Liver (tissue), 9 donors: ENCODE measurements around the gene EPM2A. TPM values are rescaled to one million over a fixed set of nuclear protein-coding genes. Genes with fewer than 3 reads are reported as not detected.

Experiments used
- DNase-seq: peaks from one replicate; pipeline ENCODE4 v3.0.0-alpha.2; 2017; ENCODE audit warnings: low spot score
- H3K27ac ChIP-seq, 2 donors: one replicate each; pipeline ENCODE4 v1.7.0; 2013; ENCODE audit warnings: inconsistent platforms in 2 of 2, low read length in 2 of 2, control low read depth in 1 of 2, low read depth in 1 of 2, mild to moderate bottlenecking in 1 of 2
- H3K27me3 ChIP-seq, 4 donors: one replicate each; pipeline versions ENCODE4 v1.6.1 to v1.7.0; 2013; ENCODE audit warnings: low read length in 3 of 4, inconsistent platforms in 1 of 4, mild to moderate bottlenecking in 1 of 4, moderate library complexity in 1 of 4; ENCODE audit not compliant: control insufficient read depth in 4 of 4, insufficient read depth in 4 of 4
- H3K36me3 ChIP-seq, 4 donors: one replicate each; pipeline versions ENCODE4 v1.6.1 to v1.7.0; 2013; ENCODE audit warnings: low read length in 3 of 4, mild to moderate bottlenecking in 3 of 4, low read depth in 1 of 4, moderate library complexity in 1 of 4; ENCODE audit not compliant: control insufficient read depth in 4 of 4, insufficient read depth in 3 of 4
- H3K4me1 ChIP-seq, 4 donors: one replicate each; pipeline versions ENCODE4 v1.6.1 to v1.7.0; 2013; ENCODE audit warnings: low read length in 3 of 4, mild to moderate bottlenecking in 3 of 4, moderate library complexity in 1 of 4; ENCODE audit not compliant: control insufficient read depth in 4 of 4, insufficient read depth in 4 of 4
- H3K4me3 ChIP-seq, 3 donors: one replicate each; pipeline versions ENCODE4 v1.6.1 to v1.7.0; 2013; ENCODE audit warnings: low read length in 3 of 3, control low read depth in 1 of 3, low read depth in 1 of 3, mild to moderate bottlenecking in 1 of 3
- H3K9ac ChIP-seq, 2 donors: one replicate each; pipeline ENCODE4 v1.7.0; 2013; ENCODE audit warnings: low read length in 2 of 2, mild to moderate bottlenecking in 2 of 2, moderate library complexity in 2 of 2, control low read depth in 1 of 2, low read depth in 1 of 2
- H3K9me3 ChIP-seq, 4 donors: one replicate each; pipeline versions ENCODE4 v1.6.1 to v1.7.0; 2013; ENCODE audit warnings: low read length in 3 of 4; ENCODE audit not compliant: control insufficient read depth in 4 of 4
- ATF3 ChIP-seq: IDR thresholded peaks from 2 replicates; pipeline ENCODE4 v1.6.1; 2016; ENCODE audit warnings: antibody characterized with exemption
- CTCF ChIP-seq: fragments of 150-350 bp; IDR thresholded peaks from 2 replicates; pipeline ENCODE4 v1.5.1; 2017; ENCODE audit warnings: improper control_type of control experiment, low read depth, low read length; ENCODE audit not compliant: missing input control
- FOXA1 ChIP-seq: IDR thresholded peaks from 2 replicates; pipeline ENCODE4 v1.6.1; 2016; ENCODE audit warnings: antibody characterized with exemption
- HNF4G ChIP-seq: IDR thresholded peaks from 2 replicates; pipeline ENCODE4 v1.6.1; 2016; ENCODE audit warnings: antibody characterized with exemption
- NR2F2 ChIP-seq: IDR thresholded peaks from 2 replicates; pipeline ENCODE4 v1.6.1; 2016; ENCODE audit warnings: antibody characterized with exemption
- RAD21 ChIP-seq, 2 donors: IDR thresholded peaks; 2 replicates each; pipeline ENCODE4 v1.6.1; 2016; ENCODE audit warnings: antibody characterized with exemption in 2 of 2, mild to moderate bottlenecking in 2 of 2
- REST ChIP-seq: IDR thresholded peaks from 2 replicates; pipeline ENCODE4 v1.6.1; 2016; ENCODE audit warnings: antibody characterized with exemption, mild to moderate bottlenecking
- SP1 ChIP-seq: IDR thresholded peaks from 2 replicates; pipeline ENCODE4 v1.6.1; 2018; ENCODE audit warnings: antibody characterized with exemption, mild to moderate bottlenecking
- TAF1 ChIP-seq: conservative IDR thresholded peaks from 2 replicates; pipeline ENCODE4 v1.6.1; 2016; ENCODE audit warnings: antibody characterized with exemption, mild to moderate bottlenecking
- WGBS: extraction: QIAGEN DNeasy Blood & Tissue Kit; methylation state at CpG from one replicate; pipeline ENCODE4 v1.1.7; 2013; 5-methylcytosine and 5-hydroxymethylcytosine counted together
- polyA plus RNA-seq, 2 donors: library from polyadenylated mRNA; stranded (reverse) in 1 of 2; unstranded in 1 of 2; fragments of 200-250 nt in 1 of 2; fragments of >200 nt in 1 of 2; fragmentation: Nextera tagmentation in 1 of 2; extraction: Ambion mirVana in 1 of 2; gene quantifications; one replicate each; pipeline versions ENCODE4 v1.2.1 to v1.2.3, GENCODE V29; 2013 to 2015
- total RNA-seq, 2 donors: library from RNA; depleted of rRNA; stranded (reverse); fragments of >200 nt; gene quantifications; one replicate each; pipeline ENCODE4 v1.2.3, GENCODE V29; 2014
- donor health status: healthy.
- donor health status: healthy.
- donor health status: healthy.
- donor health status: healthy.
- donor health status: healthy.

Gene EPM2A
- total and polyA plus RNA-seq, 4 donors, result 3.7 to 13.0 (median 5.1) TPM

GRCh38 chr6:145660676-145661075, 74.6 kb downstream of the EPM2A start:
- no peak for TF ChIP-seq ATF3
- no peak overlapping the region for H3K4me3 ChIP-seq
- no peak for DNase-seq
- H3K9me3 ChIP-seq, result no peaks in the 10 kb centered on the region
- WGBS, result 86% methylated on average over 6 of the region's 6 CpGs
- H3K36me3 ChIP-seq, result no peaks in the 10 kb centered on the region
- H3K9ac ChIP-seq, result no peak overlapping the region
- no peaks in the 10 kb centered on the region for H3K27me3 ChIP-seq
- no peaks in the 10 kb centered on the region for H3K4me1 ChIP-seq
- no peak overlapping the region for H3K27ac ChIP-seq

- no peaks in the 10 kb centered on the region for H3K9me3 ChIP-seq
- no peak overlapping the region for H3K4me3 ChIP-seq
- no peaks in the 10 kb centered on the region for H3K27me3 ChIP-seq
- H3K9ac ChIP-seq, result no peak overlapping the region
- H3K36me3 ChIP-seq, result no peaks in the 10 kb centered on the region
- H3K4me1 ChIP-seq, result peaks cover 1 to 16% (median 4%) of the 10 kb centered on the region in 4 donors
- H3K27ac ChIP-seq, result no peak overlapping the region
- DNase-seq, result no peak
- TF ChIP-seq RAD21 (IDR thresholded peaks at IDR 0.05), result no peak
- WGBS, result 95% methylated on average over 1 of the region's 1 CpG
Measured at GRCh38 chr6:145656128-145656527, 79.2 kb downstream of the EPM2A start.

GRCh38 chr6:145652572-145652971, 82.7 kb downstream of the EPM2A start:
- Histone ChIP-seq H3K9me3 (no peaks in the 10 kb centered on the region), H3K4me3 (no peak overlapping the region), H3K27ac (no peak overlapping the region), H3K9ac (no peak overlapping the region), H3K4me1 (peaks cover 2 to 26% (median 8%) of the 10 kb centered on the region in 4 donors), H3K27me3 (no peaks in the 10 kb centered on the region), H3K36me3 (no peaks in the 10 kb centered on the region)
- no peak for DNase-seq
- WGBS, result 44% methylated on average over 1 of the region's 1 CpG
- TF ChIP-seq TAF1, result no peak
- no peak for TF ChIP-seq NR2F2
- TF ChIP-seq HNF4G, result no peak
- no peak for TF ChIP-seq REST
- no peak for TF ChIP-seq SP1
- no peak for TF ChIP-seq FOXA1
- TF ChIP-seq CTCF, result no peak
